Hematopoietic multipotent progenitor cell treated with erythropoietin and hydrocortisone succinate and interleukin-3 and kit ligand, for 4 days (in vitro differentiated cells): ENCODE measurements around the gene COL6A6.
A peak's percentile ranks its signal among the peaks of the same experiment; 100 is the strongest.

Experiments
- DNase-seq: peaks from one replicate; pipeline ENCODE4 v3.0.0-alpha.2; 2015

Gene COL6A6, protein sequence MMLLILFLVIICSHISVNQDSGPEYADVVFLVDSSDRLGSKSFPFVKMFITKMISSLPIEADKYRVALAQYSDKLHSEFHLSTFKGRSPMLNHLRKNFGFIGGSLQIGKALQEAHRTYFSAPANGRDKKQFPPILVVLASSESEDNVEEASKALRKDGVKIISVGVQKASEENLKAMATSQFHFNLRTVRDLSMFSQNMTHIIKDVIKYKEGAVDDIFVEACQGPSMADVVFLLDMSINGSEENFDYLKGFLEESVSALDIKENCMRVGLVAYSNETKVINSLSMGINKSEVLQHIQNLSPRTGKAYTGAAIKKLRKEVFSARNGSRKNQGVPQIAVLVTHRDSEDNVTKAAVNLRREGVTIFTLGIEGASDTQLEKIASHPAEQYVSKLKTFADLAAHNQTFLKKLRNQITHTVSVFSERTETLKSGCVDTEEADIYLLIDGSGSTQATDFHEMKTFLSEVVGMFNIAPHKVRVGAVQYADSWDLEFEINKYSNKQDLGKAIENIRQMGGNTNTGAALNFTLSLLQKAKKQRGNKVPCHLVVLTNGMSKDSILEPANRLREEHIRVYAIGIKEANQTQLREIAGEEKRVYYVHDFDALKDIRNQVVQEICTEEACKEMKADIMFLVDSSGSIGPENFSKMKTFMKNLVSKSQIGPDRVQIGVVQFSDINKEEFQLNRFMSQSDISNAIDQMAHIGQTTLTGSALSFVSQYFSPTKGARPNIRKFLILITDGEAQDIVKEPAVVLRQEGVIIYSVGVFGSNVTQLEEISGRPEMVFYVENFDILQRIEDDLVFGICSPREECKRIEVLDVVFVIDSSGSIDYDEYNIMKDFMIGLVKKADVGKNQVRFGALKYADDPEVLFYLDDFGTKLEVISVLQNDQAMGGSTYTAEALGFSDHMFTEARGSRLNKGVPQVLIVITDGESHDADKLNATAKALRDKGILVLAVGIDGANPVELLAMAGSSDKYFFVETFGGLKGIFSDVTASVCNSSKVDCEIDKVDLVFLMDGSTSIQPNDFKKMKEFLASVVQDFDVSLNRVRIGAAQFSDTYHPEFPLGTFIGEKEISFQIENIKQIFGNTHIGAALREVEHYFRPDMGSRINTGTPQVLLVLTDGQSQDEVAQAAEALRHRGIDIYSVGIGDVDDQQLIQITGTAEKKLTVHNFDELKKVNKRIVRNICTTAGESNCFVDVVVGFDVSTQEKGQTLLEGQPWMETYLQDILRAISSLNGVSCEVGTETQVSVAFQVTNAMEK (N-terminal part only)

DNA sequence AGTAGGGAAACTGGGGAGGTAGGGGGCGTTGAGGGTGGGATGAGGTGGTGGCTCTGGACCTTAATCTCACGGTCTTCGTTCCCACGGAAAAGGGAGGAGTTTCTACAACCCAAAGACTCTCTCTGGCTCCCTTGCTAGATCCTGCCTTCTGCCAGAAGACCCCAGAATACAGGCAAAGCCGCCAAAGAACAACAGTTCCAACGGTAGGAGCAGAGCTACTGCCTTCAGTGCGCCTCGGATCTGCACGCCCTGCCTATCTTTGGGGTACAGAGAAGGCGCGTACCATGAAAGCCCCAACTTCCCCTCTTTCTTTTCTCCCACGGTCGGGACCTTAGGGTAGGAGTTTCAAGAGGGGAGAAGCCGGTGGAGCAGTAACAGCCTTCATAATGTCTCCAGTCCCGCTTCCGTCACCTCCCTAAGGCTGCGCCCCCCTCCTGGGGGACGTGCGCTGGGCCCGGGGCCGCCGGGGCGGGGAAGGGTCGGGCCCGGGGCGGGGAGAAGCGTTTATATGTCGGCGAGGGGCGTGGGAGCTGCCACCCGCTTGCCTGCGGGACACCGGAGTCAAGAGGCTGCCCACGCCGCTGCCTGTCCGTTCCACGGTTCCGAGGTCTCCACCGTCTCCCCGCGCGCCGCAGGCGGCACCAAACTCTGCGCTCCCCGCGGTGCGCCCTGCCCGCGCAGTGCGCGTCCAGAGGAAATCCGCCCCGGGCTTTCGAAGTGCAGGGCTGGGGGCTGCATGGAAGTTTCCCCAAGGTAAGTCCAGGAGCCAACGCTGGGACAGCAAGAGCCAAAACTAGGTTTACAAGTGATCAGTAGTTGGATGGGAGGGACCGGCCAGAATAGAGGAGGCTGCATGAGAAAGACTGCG is at the start of gene COL6A6:
COL6A6 (plus strand) TSS at position 533 of the 868 bp plus-strand sequence. CDS start 43,188 bp downstream, outside the sequence.
- peak; percentile 17 for DNase-seq

DNA sequence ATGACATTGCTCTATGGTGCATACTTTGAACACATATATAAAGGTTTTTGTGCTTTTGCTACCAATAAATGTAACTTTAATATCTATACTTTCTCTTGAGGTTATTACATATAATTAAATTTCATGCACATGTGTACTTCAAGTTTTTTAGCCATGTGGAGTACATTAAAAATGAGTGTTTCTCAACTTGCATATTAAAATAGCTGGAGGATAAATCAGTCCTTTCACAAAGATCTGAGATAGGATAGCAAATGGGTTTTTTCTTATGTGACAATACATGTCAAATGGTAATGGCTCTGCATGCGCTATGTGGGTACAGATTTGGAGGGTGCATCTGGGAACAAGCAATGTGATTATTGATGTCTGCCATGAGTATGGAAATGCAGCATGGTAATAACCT is 48.7 kb upstream of the COL6A6 start:
- no peak for DNase-seq

DNA sequence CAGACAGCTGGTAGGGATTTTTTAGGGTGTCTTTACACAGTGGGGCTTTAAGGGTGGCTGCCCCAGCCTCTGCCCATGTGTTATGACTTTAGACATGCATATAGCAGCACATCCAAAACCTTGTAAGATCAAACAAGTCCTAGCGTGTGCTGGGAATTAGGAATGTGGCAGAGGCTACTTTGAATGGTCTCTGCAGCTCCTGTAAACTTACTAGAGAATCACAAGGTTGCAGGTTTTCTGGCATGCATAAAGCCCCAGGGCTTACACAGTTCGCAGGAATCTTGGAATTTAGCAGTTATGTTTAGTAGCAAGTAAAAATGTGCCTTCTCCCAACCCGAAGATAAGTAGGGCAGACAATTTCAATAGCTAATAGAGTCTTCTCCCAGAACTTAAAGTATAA is 46.9 kb upstream of the COL6A6 start:
- no peak for DNase-seq

DNA sequence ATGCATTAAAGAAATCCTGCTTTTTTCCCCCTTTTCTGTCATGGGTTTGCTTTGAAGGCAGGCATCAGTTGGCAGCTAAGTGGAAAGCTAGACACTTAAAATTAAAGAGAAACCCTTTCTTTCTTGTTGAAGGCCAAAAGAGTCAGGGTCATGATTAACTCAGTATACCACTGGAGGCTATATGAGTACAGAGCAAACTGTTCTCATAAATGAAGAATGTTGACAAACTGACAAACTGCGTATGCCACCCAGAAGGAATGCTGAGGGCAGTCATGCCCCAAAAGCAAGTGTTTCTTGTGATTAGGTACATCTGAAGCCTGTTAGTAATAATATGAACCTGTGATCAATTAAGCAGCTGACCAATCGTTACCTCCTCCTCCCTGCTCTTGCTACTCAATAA is 43.6 kb upstream of the COL6A6 start:
- no peak for DNase-seq

DNA sequence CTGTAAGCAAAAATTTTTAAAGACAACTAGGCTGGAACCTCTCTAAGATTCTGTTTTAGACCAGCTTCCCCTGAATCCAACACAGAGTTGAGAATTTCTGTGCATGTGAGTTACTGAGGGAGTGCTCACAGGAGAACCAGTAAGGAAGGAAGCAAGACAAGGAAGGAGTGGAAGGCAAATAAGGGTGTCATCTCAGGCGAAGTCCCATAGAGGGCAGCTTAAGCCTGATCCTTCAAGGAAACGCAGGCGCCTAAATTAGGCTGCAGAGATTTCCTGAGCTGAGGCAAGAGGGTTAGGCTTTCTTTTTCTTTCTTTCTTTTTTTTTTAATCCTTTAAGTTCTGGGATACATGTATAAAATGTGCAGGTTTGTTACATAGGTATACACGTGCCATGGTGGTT is 36.2 kb upstream of the COL6A6 start:
- peak; percentile 68 for DNase-seq

DNA sequence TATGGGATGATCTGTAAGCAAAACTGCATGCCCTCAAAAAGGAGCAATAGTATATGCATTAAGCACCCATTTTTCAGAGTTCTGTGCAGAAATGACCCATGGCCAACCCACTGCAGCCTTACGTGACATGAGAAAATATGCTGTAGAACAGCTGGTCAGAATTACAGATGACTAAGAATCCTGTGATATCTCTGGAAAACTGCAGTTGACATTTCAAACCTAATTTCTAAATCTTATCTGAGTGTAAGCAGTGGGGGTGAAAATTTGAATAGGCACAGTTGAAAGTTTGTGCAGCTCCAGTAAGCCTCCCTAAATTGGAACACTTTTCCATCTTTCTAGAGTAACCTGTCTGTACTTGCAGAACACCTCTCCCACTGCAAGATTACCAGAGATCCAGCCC is 28.7 kb upstream of the COL6A6 start:
- no peak for DNase-seq

DNA sequence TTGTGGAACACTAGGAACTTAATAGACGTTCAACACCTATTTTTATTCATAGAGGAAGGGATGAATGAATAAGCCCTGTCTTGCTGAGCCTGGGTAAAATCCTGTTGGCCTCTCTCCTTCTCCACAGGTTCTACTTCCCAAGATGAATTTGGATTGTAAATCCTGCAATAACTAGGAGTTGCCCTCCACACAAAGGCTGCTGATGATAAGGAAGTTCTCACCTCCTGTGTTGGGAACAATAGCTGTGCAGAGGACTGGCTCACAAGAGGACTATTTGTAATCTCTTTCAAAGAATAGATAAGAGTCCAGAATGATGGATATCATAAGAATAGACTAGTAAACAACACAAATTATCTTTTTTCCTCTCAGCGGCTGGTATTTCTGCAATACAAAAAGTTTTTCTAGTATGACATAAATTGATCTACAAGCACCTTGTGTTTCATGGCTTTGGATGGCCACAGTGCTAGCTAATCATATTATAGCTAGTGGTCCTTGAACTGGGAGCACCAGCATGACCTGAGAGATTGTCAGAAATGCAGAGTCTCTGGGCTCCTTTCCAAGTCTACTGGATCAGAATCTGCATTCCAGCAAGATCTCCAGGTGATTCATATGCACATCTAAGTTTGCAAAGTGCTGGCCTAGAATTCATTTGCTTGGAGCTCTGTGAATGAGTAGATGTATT is 28.1 kb upstream of the COL6A6 start:
- DNase-seq: no peak

DNA sequence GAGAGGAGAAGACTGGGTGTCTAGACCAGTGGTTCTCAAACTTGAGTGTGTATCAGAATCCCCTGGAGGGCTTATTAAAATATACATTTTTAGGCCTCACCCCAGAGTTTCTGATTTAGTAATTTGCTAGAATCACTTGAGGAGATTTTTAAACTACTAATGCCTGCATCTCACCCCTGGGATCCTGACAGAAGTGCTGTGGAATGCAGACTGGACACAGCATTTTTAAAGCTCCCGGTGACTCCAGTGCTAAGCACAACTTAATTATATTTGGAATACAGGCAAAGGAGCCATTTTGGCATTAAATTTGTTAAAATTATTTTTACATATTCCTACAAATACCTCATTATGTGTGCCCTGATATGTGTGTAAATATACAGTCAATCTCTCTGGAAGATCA is 26.7 kb upstream of the COL6A6 start:
- no peak for DNase-seq

DNA sequence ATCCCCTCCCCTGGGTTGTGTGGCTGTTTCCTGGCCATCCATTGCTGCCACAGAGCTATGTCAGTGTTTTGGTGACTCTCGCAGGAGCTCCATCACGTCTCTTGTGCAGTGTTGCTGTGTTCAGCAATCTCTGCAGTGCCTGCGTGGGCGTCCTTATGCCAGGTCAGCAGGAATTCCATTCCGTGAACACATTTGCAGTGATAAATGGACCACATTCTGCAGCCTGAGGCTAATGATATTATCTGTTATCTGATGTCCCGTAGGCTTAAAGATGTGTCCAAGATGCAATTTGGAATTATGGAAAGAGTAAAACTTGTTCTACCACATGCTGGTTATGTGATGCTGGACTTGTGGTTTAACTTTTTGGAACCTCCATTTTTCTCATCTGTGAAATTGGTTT is 25.5 kb upstream of the COL6A6 start:
- no peak for DNase-seq

DNA sequence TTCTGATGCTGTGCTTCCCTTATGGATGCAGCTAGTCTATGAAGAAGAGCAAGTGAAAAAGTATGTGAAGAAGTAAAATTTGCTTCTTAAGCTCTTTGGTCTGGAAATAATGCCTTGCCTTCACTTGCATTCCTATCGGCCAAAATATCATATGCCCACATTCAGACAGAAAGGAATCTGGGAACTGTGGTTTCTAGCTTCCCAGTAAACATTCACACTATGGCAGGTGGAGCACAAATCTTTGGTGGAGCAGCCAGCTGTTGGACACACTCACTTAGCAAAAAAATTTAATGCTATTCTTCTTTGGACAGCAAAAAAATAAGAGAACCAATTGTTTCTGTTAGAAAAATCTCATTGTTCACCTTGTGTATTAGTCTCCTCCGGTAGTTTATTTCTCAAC is 12.3 kb upstream of the COL6A6 start:
- DNase-seq: no peak

DNA sequence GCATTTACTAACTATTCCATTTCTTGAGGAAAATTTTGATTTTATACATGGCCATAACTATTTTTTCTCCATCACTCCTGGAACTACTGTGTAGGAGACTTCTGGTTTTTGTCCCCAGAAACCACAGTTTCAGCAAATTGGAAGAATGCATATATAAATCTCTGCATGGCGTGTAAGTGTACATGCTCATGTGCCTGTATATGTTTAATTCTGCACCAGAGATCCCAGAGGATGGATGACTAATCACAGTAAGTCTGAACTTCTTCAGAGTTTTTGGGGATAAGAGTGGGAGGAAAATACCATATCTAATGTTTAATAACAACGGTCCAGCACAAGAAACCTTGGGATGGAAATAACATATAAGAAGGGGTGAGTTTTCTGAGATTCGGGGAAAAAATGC is 10.9 kb upstream of the COL6A6 start:
- no peak for DNase-seq

DNA sequence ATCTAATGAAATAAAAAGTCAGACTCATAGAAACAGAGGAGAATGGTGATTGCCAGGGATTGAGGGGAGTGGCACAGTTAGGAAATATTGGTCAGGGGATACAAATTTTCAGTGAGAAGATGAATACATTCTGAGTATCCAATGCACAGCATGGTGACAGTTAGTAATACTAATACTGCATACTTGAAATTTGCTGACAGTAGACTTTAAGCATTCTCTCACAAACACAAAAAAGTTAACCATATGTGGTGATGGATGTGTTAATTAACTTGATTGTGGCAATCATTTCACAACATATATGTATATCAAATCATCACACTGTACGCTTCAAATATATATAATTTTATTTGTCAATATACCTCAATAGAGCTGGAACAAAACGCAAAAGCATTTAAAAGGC is 9.2 kb upstream of the COL6A6 start:
- DNase-seq: no peak

DNA sequence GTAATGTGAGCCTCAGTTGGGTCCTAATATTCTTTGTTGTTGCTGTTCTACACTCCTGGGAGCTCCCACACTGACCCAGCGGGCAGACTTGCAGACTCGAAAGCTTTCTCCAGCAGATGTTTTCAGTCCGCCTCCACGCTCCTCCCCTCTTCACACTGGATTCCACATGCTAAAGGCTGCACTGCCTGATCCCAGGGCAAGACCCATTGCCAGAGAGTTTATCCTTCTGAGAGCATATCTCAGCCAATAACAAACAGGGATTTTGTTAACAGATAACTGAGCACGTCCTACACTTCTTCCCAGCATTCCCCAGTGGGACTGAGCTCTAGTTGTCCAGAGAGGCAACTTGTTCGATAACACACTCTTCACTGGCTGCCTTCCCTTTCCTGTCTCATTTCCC is 8.0 kb upstream of the COL6A6 start:
- no peak for DNase-seq

DNA sequence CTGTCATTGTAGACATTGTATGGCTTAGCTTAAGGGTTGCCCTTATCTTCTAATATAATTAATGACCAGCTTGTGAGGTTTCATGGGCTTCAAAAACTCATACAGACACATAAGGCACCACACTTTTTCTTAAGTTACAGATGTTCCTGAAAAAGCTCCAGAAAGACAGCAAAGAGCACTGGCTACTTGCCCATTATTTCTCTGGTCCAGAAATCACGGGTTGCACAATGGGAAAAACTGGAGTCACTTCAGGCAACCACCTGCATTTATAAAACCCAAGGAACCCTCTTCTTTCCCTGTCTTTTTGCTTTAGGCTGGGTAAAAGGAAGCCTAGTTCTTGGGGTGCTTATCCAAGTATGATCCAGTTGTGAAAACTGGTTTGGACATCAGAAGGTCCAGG is 2.3 kb upstream of the COL6A6 start:
- DNase-seq: no peak

DNA sequence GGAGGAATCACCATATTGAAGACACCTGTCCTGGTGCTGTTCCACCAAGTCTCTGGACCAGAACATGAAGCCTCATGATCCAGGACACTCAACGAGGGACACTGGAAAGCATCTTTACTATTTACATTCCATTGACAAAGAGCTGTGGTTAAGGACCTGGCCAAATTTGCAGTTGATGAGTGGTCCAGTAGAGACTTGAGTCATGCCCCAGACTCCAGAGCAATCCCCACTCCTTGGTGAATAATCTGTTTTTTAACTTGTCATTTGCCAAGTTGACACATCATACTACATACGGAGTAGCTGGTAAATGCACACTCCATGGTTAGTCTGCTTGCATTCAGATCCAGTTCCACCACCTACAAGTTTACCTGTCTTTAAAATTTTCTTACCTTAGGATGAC is 1.2 kb upstream of the COL6A6 start:
- no peak for DNase-seq

DNA sequence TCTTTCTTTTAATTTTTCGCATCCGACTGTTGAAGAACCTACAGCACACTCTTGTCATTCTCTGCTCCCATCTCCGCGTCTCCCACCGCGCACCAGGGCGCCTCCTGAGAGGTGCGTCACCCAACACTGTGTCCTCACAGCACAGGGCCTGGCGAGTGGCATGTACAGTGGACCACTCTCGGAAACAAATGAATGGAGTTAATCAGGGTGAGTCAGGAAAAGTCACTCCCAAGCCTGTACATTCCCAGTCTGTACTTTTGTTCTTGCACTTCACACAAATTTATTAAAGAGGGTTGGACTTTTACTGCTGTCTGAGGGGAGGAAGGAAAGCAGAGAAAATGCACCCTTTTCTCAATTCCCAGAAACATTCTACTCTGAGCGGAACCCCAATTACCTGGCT is 625 bp downstream of the COL6A6 start:
- DNase-seq: no peak

DNA sequence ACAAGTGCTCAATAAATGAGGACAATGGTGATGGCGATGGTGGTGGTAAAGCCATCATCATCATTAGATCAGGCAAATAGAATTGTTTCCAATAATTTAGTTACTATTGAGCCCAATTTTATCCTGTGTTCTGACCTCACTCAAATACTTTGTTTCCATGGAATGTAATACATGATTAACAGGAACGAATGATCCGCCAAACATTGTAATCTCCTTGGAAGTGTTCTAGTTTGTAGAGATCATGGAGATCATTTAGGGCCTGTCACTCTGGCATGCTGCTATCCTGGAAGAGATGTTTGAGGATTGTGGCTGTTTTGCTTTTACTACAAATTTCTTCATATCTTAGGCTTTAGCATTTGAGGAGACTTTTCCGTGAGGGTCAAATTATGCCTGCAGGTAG is 2.8 kb downstream of the COL6A6 start:
- no peak for DNase-seq

DNA sequence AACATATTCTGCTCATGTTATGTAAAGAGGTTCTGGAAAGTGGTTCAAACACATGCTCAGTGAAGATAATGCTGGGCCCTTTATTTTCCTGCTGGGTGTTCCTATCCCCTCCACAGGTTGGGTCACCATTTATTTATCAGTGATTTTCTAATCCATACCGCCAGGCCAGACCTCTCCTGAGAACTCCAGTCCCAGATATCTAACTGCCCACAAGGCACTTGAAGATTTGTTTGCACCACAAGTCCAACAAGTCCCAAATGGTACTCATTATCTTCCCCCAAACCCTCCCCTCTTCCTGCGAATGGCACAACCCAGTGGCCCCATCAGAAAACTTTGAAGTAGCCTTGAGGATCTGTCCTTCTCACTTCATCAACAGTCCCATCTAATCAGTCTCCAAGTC is 5.4 kb downstream of the COL6A6 start:
- DNase-seq: no peak

DNA sequence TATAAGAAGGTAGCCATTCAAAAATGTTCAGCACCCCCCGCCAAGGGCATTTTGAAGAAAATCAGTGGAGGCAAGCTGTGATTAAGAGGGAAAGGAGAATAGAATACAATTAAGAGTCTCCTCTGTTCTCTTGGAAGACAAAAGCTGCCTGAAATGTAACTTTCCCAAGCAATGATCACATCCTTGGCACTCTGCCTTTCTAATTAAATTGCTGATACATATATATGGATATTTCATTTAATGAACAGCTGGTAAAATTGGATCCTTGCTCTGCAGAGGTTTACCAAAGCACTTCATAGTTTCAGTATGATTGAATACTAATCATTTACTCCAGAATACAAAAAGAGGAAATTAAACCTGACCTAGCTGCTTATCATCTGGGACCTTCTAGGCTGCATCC is 10.4 kb downstream of the COL6A6 start:
- DNase-seq: peak; percentile 20

DNA sequence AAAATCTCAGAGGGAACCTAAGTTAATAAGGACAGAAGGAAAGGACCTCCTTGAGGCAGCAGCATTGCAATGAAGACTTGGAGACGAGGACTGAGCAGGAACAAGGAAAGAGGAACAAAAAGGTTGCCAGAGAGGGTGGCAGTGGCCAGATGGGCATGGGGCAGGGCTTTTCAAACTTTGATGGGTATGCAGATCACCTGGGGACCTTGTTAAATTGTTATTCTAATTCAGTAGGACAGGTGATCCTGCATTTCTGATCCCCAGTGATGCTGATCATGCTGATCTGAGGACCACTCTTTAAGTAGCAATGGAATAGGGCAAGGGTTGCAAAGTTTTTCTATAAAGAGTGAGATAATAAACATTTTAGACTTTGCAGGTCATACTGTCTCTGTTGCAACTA is 11.1 kb downstream of the COL6A6 start:
- DNase-seq: no peak

DNA sequence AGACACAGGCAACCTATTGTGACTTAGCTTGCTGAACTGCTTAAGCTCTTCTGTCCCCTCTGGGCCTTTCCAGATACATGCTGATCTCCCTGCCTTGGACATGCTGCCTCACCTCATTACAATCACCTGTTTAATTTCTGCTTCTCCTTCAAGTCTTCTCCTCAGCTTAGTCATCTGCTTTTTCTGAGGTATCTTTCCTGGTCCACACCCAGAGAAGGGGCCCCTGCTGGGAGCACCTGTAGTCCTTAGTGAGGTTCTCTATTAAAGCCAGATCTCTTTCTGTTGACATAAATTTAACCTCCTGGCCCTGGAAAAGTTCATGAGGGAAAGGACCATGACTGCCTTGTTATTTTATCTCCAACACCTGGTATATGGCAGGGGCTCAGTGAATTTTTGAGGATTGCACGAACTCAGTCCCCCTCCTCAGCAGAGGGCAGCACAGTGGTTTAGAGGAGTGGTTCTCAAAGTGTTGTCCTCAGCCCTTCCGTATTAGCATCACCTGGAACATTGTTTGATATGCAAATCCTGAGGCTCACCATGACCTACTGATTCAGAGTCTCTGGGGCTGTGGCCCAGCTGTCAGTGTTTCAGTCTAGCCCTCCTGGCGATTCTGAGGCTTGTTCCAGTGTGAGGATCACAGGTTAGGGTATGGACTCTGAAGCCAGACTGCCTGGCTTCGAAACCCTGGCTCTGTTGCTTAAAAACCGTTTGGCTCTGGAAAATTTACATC is 12.7 kb downstream of the COL6A6 start:
- DNase-seq: no peak
